ENCODE data around the gene RAD18.

The RAD18 gene

DNA sequence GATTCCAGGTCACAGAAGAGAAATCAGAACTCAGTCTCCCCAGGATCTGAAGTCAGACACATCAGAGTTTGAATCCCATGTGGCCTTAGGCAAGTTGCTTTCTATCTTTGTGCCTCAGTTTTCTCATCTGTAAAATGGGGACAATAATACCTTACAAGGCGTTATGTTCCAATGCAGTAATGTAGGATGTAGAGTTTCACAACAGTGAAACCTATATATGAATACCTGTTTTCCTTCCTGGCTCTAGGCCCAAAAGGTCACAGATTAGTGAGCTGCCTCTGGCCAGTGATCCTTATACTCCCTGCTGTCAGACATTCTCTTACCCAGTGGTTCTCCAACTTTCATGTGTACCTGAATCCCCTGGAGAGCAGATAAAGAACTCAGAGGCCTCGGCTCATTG, 121.0 kb downstream of the RAD18 start:
- ATAC-seq: no peak
- TF ChIP-seq SNAI2 (CRISPR knock-in tag; IDR thresholded peaks at IDR 0.05) (no peak), ZC3H10 (CRISPR knock-in tag; IDR thresholded peaks at IDR 0.05) (no peak), ISL1 (CRISPR knock-in tag; IDR thresholded peaks at IDR 0.05) (no peak), ZNF8 (CRISPR knock-in tag; IDR thresholded peaks at IDR 0.05) (no peak)
- TF ChIP-seq, protein P1, sequence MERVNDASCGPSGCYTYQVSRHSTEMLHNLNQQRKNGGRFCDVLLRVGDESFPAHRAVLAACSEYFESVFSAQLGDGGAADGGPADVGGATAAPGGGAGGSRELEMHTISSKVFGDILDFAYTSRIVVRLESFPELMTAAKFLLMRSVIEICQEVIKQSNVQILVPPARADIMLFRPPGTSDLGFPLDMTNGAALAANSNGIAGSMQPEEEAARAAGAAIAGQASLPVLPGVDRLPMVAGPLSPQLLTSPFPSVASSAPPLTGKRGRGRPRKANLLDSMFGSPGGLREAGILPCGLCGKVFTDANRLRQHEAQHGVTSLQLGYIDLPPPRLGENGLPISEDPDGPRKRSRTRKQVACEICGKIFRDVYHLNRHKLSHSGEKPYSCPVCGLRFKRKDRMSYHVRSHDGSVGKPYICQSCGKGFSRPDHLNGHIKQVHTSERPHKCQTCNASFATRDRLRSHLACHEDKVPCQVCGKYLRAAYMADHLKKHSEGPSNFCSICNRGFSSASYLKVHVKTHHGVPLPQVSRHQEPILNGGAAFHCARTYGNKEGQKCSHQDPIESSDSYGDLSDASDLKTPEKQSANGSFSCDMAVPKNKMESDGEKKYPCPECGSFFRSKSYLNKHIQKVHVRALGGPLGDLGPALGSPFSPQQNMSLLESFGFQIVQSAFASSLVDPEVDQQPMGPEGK (CRISPR knock-in tag; IDR thresholded peaks at IDR 0.05; ENCODE audit: borderline replicate concordance): no peak

- no peak for TF ChIP-seq TCF4 (CRISPR knock-in tag; IDR thresholded peaks at IDR 0.05; ENCODE audit: borderline replicate concordance)
- no peak for TF ChIP-seq RARB (CRISPR knock-in tag; IDR thresholded peaks at IDR 0.05)
- TF ChIP-seq ZNF565 (CRISPR knock-in tag; conservative IDR thresholded peaks at IDR 0.05; ENCODE audit: low read depth): no peak
- TF ChIP-seq GLIS3 (CRISPR knock-in tag; IDR thresholded peaks at IDR 0.05): no peak
- TF ChIP-seq POU6F1 (CRISPR knock-in tag; IDR thresholded peaks at IDR 0.05; ENCODE audit: borderline replicate concordance, low read depth): no peak
- TF ChIP-seq OSR1 (CRISPR knock-in tag; IDR thresholded peaks at IDR 0.05): no peak
- TF ChIP-seq, protein P2, sequence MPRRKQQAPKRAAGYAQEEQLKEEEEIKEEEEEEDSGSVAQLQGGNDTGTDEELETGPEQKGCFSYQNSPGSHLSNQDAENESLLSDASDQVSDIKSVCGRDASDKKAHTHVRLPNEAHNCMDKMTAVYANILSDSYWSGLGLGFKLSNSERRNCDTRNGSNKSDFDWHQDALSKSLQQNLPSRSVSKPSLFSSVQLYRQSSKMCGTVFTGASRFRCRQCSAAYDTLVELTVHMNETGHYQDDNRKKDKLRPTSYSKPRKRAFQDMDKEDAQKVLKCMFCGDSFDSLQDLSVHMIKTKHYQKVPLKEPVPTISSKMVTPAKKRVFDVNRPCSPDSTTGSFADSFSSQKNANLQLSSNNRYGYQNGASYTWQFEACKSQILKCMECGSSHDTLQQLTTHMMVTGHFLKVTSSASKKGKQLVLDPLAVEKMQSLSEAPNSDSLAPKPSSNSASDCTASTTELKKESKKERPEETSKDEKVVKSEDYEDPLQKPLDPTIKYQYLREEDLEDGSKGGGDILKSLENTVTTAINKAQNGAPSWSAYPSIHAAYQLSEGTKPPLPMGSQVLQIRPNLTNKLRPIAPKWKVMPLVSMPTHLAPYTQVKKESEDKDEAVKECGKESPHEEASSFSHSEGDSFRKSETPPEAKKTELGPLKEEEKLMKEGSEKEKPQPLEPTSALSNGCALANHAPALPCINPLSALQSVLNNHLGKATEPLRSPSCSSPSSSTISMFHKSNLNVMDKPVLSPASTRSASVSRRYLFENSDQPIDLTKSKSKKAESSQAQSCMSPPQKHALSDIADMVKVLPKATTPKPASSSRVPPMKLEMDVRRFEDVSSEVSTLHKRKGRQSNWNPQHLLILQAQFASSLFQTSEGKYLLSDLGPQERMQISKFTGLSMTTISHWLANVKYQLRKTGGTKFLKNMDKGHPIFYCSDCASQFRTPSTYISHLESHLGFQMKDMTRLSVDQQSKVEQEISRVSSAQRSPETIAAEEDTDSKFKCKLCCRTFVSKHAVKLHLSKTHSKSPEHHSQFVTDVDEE (CRISPR knock-in tag; IDR thresholded peaks at IDR 0.05): no peak
- TF ChIP-seq CSDC2 (CRISPR knock-in tag; IDR thresholded peaks at IDR 0.05): no peak
- no peak for TF ChIP-seq TOX (CRISPR knock-in tag; IDR thresholded peaks at IDR 0.05; ENCODE audit: borderline replicate concordance)
- TF ChIP-seq PPARA (CRISPR knock-in tag; IDR thresholded peaks at IDR 0.05; ENCODE audit: borderline replicate concordance): no peak
- TF ChIP-seq ZFP30 (CRISPR knock-in tag; IDR thresholded peaks at IDR 0.05): no peak
- TF ChIP-seq, protein P3, sequence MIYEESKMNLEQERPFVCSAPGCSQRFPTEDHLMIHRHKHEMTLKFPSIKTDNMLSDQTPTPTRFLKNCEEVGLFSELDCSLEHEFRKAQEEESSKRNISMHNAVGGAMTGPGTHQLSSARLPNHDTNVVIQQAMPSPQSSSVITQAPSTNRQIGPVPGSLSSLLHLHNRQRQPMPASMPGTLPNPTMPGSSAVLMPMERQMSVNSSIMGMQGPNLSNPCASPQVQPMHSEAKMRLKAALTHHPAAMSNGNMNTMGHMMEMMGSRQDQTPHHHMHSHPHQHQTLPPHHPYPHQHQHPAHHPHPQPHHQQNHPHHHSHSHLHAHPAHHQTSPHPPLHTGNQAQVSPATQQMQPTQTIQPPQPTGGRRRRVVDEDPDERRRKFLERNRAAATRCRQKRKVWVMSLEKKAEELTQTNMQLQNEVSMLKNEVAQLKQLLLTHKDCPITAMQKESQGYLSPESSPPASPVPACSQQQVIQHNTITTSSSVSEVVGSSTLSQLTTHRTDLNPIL (CRISPR knock-in tag; IDR thresholded peaks at IDR 0.05; ENCODE audit: low read depth): no peak
- TF ChIP-seq ZNF70 (CRISPR knock-in tag; IDR thresholded peaks at IDR 0.05): no peak
- TF ChIP-seq ARNTL (CRISPR knock-in tag; IDR thresholded peaks at IDR 0.05; ENCODE audit: borderline replicate concordance, low read depth): no peak
- no peak for TF ChIP-seq ISL1 (CRISPR knock-in tag; IDR thresholded peaks at IDR 0.05)
- TF ChIP-seq CSRNP3 (CRISPR knock-in tag; IDR thresholded peaks at IDR 0.05): no peak
- no peak for TF ChIP-seq ZFP3 (CRISPR knock-in tag; IDR thresholded peaks at IDR 0.05)
- TF ChIP-seq SNAI2 (CRISPR knock-in tag; IDR thresholded peaks at IDR 0.05): no peak
- no peak for TF ChIP-seq ZNF8 (CRISPR knock-in tag; IDR thresholded peaks at IDR 0.05)
- no peak for ATAC-seq
Measured at GRCh38 chr3:8841472-8841871, 121.8 kb downstream of the RAD18 start.

DNA sequence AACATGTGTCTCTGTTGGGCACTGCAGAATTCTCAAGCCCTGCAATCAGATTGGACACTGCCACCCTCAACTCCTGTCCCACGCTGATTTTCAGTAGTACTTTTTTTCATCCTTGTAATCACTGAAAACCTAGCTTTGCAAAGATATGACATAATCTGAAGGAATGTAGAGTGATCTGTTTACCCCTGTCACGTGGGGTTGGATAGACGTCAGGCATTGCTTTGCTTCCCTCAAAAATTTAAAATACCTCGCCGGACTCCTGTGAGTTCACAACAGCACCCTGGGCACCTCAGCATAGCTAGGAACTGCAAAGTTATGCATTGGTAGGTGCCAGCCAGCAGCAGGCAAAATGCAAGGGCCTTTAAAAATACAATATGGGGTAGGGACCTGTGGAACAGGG, 122.7 kb downstream of the RAD18 start:
- TF ChIP-seq ESRRG (CRISPR knock-in tag; IDR thresholded peaks at IDR 0.05) (no peak), TCF4 (CRISPR knock-in tag; IDR thresholded peaks at IDR 0.05; ENCODE audit: borderline replicate concordance) (no peak)
- TF ChIP-seq, protein P1 (CRISPR knock-in tag; IDR thresholded peaks at IDR 0.05; ENCODE audit: borderline replicate concordance): no peak
- ATAC-seq: peak; percentile 82

Measured in SK-N-SH treated with all-trans-retinoic acid at 6 μM for 48 hours (cell line).